Peyer's patch (tissue), 4 donors: ENCODE data around the gene PTPRU. TPM values are rescaled to one million over a fixed set of nuclear protein-coding genes. Genes with fewer than 3 reads are reported as not detected.

Source experiments
- DNase-seq, 3 donors: peaks; one replicate each; pipeline ENCODE4 v3.0.0-alpha.2; 2017 to 2019
- H3K27ac ChIP-seq, 4 donors: fragments of 200-600 bp; sonication (generic); one replicate each; pipeline ENCODE4 v1.5.1; 2016 to 2019
- H3K27me3 ChIP-seq, 2 donors: fragments of 200-600 bp; sonication (generic); one replicate each; pipeline ENCODE4 v1.5.1; 2019
- H3K36me3 ChIP-seq, 3 donors: fragments of 200-600 bp; sonication (generic); one replicate each; pipeline ENCODE4 v1.5.1; 2016 to 2019
- H3K4me1 ChIP-seq, 4 donors: fragments of 200-600 bp; sonication (generic); one replicate each; pipeline ENCODE4 v1.5.1; 2016 to 2019
- H3K4me3 ChIP-seq, 4 donors: fragments of 200-600 bp; sonication (generic); 1 replicate in 3 of 4; 2 replicates in 1 of 4; pipeline ENCODE4 v1.5.1; 2016 to 2019; ENCODE audit warnings: mild to moderate bottlenecking in 1 of 4
- H3K9me3 ChIP-seq, 4 donors: fragments of 200-600 bp; sonication (generic); one replicate each; pipeline ENCODE4 v1.5.1; 2016 to 2019; ENCODE audit warnings: mild to moderate bottlenecking in 1 of 4
- CTCF ChIP-seq, 6 experiments: fragments of 450-650 bp in 4 of 6; fragments of 200-600 bp in 2 of 6; sonication (generic) in 1 of 6; IDR thresholded peaks; one replicate each; pipeline ENCODE4 v1.5.1; 2017 to 2019; ENCODE audit warnings: antibody characterized with exemption in 6 of 6, mild to moderate bottlenecking in 3 of 6, moderate library complexity in 1 of 6
- POLR2A ChIP-seq, 2 donors: fragments of 450-650 bp; IDR thresholded peaks; one replicate each; pipeline ENCODE4 v1.5.1; 2017; ENCODE audit warnings: antibody characterized with exemption in 2 of 2, mild to moderate bottlenecking in 2 of 2, moderate library complexity in 2 of 2
- total RNA-seq, 4 donors: library from RNA; depleted of rRNA; stranded (reverse); fragments of >200 nt; gene quantifications; one replicate each; pipeline ENCODE4 v1.1.0, GENCODE V29; 2016

PTPRU gene
- total RNA-seq, 4 donors from 2014 or later = 0.18 to 5.0 (median 4.0) TPM

GRCh38 chr1:29258189-29258975 lies 22.1 kb downstream of the PTPRU start:
- H3K4me1 ChIP-seq = peaks cover 0 to 14% (median 4%) of the 10 kb centered on the region in 4 donors
- no peaks in the 10 kb centered on the region for H3K27me3 ChIP-seq
- no peak overlapping the region for H3K4me3 ChIP-seq
- no peaks in the 10 kb centered on the region for H3K36me3 ChIP-seq
- TF ChIP-seq CTCF (IDR thresholded peaks at IDR 0.05) (no peak), POLR2A (IDR thresholded peaks at IDR 0.05) (no peak)
- peak in 1 of 3 donors; percentile 21 for DNase-seq
- H3K9me3 ChIP-seq = no peaks in the 10 kb centered on the region
- no peak overlapping the region for H3K27ac ChIP-seq

GRCh38 chr1:29258976-29259801 lies 22.9 kb downstream of the PTPRU start:
- H3K4me1 ChIP-seq = peaks cover 0 to 14% (median 4%) of the 10 kb centered on the region in 4 donors
- H3K36me3 ChIP-seq = no peaks in the 10 kb centered on the region
- no peak overlapping the region for H3K27ac ChIP-seq
- peak in 1 of 3 donors; percentile 44 for DNase-seq
- TF ChIP-seq CTCF (IDR thresholded peaks at IDR 0.05) = no peak
- TF ChIP-seq POLR2A (IDR thresholded peaks at IDR 0.05) = no peak
- H3K4me3 ChIP-seq = peak overlapping the region; percentile 37 to 59 (median 51)
- H3K27me3 ChIP-seq = no peaks in the 10 kb centered on the region
- no peaks in the 10 kb centered on the region for H3K9me3 ChIP-seq

GRCh38 chr1:29259802-29260441 lies 23.6 kb downstream of the PTPRU start:
- Histone ChIP-seq H3K9me3 (no peaks in the 10 kb centered on the region), H3K36me3 (no peaks in the 10 kb centered on the region), H3K4me3 (peak overlapping the region; percentile 37 to 59 (median 51)), H3K27ac (no peak overlapping the region), H3K27me3 (no peaks in the 10 kb centered on the region), H3K4me1 (peaks cover 0 to 14% (median 4%) of the 10 kb centered on the region in 4 donors)
- TF ChIP-seq CTCF (IDR thresholded peaks at IDR 0.05) (no peak), POLR2A (IDR thresholded peaks at IDR 0.05) (no peak)
- DNase-seq = peak in 2 of 3 donors; percentile 58 to 69

- Histone ChIP-seq H3K4me3 (peak overlapping the region in 1 of 4 donors; percentile 52), H3K9me3 (no peaks in the 10 kb centered on the region), H3K36me3 (no peaks in the 10 kb centered on the region), H3K4me1 (peaks cover 0 to 14% (median 4%) of the 10 kb centered on the region in 4 donors), H3K27me3 (no peaks in the 10 kb centered on the region), H3K27ac (no peak overlapping the region)
- peak in 1 of 3 donors; percentile 42 for DNase-seq
- no peak for TF ChIP-seq CTCF (IDR thresholded peaks at IDR 0.05)
- no peak for TF ChIP-seq POLR2A (IDR thresholded peaks at IDR 0.05)
Measured at GRCh38 chr1:29260531-29260930, 24.2 kb downstream of the PTPRU start.

GRCh38 chr1:29264773-29265389 lies 28.6 kb downstream of the PTPRU start:
- Histone ChIP-seq H3K4me1 (peaks cover 0 to 4% (median 2%) of the 10 kb centered on the region in 4 donors), H3K4me3 (no peak overlapping the region), H3K36me3 (no peaks in the 10 kb centered on the region), H3K9me3 (no peaks in the 10 kb centered on the region), H3K27me3 (no peaks in the 10 kb centered on the region), H3K27ac (no peak overlapping the region)
- no peak for DNase-seq
- TF ChIP-seq POLR2A (IDR thresholded peaks at IDR 0.05) (no peak), CTCF (IDR thresholded peaks at IDR 0.05) (no peak)
